Activated CD4-positive, CD25-positive, alpha-beta regulatory T cell (primary cell): ENCODE results near the gene HERC5.
"Not testable (repeated sequence)": the region's sequence is repeated elsewhere in the genome, so short reads cannot be mapped to it uniquely, and the experiment has no call there.

Source experiments
- DNase-seq, 4 experiments: peaks; one replicate each; lab custom pipeline; 2025; lab: John Stamatoyannopoulos, UW

HERC5 gene

GRCh38 chr4:88456670-88457306 lies at the start of gene HERC5:
Gene HERC5, plus strand, starts transcription at chr4:88457119. Its CDS starts 151 bp downstream, at chr4:88457270.
- peak; percentile 75 to 88 (median 79) for DNase-seq

DNA sequence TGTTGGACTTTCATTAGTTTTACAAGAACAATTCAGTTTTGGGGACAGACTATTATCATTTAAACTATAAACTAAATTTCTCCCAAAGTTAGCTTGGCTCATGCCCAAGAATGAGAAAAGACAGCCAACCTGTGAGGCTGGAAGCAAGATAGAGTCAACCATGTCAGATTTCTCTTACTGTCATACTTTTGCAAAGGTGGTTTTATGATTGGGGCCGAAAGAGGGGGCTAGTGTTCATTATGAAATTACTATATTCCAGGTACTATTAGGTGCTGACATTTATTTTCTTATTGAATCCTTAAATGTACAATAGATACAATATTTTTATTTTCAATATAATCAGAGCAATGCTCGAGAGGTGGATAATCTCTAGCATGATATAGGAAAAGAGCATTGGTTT lies 47.7 kb upstream of the HERC5 start:
- DNase-seq: no peak

DNA sequence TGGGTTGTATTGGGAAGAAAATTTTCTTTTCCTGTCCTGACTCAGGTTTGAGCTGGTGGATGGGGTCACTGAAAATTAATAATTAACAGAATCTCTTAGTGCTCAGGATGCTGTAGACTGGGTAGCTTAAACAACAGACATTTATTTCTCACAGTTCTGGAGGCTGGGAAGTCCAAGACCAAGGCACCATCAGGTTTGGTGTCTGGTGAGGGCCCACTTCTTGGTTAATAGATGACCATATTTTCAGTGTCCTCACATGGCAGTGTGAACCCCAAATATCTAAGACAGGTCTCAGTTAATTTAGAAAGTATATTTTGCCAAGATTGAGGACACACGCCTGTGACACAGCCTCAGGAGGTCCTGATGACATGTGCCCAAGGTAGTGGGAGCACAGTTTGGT lies 47.1 kb upstream of the HERC5 start:
- no peak for DNase-seq

DNA sequence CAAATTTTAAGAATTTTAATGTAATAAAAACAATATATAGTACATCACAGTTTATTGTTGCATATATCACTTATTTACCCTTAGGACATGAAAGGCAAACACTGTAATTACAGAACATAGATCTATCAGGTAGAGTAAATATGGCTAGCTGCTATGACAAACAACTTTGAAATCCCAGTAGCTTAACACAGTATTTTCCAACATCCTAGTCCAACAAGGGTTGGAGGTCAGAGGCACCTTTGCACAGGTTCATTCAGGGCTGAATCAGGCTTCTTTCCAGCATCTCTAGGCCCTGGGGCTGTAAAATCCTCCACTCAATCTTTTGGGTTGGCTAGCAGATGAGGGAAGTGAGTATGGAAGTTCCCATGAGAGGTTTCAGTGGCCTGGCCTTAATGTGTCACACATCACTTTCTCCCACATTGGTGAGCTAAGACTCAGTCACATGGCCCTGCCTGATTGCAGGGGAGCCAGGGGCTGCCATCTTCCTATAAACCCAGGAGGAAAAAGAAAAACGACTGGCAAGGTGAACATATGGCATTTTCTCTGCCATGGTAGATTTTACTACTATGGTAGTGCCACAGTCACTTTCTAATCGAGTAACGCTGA lies 45.3 kb upstream of the HERC5 start:
- DNase-seq: no peak

DNA sequence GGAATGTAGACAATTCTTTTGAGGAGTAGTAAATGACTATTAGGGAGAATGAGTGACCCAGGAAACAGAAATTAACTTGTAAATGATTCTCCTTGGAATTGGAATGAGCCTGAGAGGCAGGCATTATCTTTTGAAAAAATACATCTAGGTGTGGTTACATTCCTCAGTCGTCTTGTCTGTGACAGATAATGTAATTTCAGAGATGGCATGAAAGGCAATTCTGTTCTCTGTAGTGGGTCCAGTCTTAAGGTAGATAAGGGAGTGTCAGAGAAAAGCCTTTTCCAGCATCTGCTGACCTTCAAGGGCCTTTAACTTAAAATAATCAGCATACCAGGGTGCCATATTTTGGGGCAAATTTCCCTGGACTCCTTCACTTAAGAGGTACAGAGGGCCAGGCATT lies 43.1 kb upstream of the HERC5 start:
- DNase-seq: no peak

GRCh38 chr4:88414755-88415154 lies 42.2 kb upstream of the HERC5 start:
- no peak for DNase-seq

DNA sequence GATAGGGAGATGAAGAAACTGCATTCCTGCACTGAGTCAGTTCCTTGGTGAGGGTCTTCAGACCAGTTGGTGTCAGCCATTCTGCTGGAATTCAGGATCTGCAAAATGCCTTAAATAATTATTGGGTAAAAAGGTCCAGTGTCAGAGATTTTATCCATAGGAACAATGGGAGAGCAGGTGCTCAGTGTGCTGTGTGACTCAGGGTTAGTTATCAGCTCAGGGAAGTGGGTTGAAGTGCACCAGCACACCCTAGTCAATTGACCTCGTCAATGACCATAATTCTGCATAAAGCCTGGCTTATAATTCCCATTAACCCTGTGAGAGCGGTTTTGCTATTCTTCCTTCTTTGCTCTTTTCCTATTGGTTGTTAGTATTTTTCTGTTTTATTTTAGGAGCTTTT lies 40.9 kb upstream of the HERC5 start:
- DNase-seq: no peak

- DNase-seq: no peak
These were observed 38.5 kb upstream of the HERC5 start for GRCh38 chr4:88418411-88418810.

DNA sequence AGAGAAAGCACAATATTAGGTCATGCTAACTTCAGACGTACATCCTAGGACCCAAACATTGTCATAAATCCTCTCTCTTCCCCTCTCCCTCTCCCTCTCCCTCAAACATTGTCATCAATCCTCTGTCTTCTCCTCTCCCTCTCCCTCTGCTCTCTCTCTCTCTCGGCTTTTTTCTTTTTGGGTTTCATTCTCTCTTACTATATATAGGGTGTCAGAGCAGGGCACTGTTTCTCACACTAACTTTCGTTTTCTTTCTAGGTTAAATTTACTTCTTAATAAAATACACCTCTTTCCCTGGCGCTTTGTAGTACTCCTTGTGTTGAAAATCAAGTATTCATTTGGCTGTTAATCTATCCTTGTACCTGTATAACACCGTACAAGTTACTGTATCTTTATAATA lies 37.0 kb upstream of the HERC5 start:
- no peak for DNase-seq

DNA sequence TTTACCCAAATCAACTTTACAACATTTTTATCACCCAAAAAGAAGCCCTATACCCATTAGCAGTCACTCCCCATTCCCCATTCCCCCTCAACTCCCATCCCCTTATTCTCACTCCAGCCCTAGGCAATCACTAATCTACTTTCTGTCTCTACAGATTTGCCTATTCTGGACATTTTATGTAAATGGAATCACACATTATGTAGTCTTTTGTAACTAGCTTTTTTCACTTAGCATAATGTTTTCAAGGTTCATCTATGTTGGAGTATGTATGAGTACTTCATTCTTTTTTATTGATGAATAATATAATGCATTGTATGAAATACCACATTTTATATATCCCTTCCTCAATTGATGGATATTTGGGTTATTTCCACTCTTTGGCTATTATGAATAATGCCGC lies 36.1 kb upstream of the HERC5 start:
- no peak for DNase-seq

- DNase-seq: no peak
These were observed 34.5 kb upstream of the HERC5 start for GRCh38 chr4:88422403-88422802.

GRCh38 chr4:88429401-88429800 lies 27.5 kb upstream of the HERC5 start:
- no peak for DNase-seq

- DNase-seq: no peak
These were observed 20.8 kb upstream of the HERC5 start for GRCh38 chr4:88435987-88436693.

- not testable (repeated sequence) for DNase-seq
These were observed 19.0 kb upstream of the HERC5 start for GRCh38 chr4:88437873-88438272.

GRCh38 chr4:88439161-88439760 lies 17.7 kb upstream of the HERC5 start:
- DNase-seq: no peak

DNA sequence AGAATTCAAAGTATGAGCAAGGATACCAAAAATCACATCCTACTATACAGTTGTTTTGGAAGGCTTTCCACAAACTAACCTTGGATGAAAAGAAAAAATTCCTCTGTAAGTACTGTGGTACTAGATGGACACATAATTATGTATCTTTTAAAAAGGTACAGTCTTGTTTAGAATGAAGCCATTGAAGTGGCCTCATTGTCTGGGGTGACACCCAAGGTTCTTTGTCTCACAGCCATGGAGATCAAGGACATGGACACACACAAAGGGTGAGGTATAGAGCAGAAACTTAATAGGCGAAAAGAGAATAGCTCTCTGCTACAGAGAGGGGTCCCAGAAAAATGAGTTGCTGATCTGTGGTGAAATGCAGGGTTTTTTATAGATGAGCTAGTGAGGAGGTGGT lies 16.8 kb upstream of the HERC5 start:
- no peak for DNase-seq

DNA sequence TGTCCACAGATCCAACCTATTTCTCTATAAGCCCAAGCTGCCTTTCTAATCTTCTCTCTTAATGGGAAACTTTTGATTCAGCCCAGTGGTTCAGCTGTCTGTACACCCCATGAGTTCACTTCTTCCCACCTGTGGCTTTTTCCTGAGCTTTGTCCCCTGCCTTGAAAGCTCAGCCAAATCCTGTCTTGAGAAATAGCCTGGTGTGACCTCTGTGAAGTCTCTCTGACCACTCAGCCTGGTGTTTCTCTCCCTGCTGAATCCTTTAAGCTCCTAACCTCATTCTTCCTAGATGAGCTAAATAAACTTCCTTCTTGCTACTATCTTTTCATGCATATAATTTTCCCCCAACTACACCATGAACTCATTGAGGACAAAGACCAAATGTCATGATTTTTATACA lies 15.2 kb upstream of the HERC5 start:
- DNase-seq: no peak

DNA sequence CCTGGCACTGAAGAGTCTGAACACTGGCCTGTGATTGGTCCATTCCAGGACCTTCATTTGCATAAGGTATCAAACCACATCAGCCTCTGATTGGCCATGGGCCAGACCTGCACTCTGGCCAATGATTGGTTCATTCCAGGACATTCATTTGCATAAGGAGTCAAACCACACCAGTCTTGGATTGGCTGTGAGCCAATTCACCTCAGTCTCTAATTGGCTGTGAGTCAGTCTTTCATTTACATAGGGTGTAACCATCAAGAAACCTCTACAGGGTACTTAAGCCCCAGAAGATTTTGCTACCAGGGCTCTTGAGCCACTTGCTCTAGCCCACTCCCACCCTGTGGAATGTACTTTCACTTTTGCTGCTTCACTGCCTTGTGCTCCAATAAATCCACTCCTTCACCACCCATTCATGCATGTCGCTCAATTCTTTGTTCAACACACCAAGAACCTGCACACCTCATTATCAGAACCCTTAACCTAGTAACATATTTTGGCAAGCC lies 14.2 kb upstream of the HERC5 start:
- no peak for DNase-seq

DNA sequence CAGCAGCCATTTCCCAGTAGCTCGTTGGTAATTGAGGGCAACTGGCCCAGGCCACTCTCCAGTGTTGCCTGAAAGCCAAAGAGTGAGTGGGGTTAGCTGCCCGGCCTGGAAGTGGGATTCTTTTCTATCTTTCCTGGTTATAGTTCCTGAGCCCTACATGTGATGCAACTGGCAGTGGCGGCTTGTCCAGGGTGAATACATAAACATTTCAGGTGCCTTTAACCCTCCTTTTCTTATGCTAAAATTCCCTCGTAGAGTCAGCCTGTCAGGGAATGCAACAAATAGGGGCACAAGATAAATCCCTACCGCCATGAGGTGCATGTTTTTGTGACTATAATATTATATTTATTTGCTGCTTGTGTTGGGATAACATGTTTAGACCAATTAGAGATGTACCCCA lies 13.4 kb upstream of the HERC5 start:
- no peak for DNase-seq

- no peak for DNase-seq
These were observed 11.7 kb upstream of the HERC5 start for GRCh38 chr4:88445252-88445651.

DNA sequence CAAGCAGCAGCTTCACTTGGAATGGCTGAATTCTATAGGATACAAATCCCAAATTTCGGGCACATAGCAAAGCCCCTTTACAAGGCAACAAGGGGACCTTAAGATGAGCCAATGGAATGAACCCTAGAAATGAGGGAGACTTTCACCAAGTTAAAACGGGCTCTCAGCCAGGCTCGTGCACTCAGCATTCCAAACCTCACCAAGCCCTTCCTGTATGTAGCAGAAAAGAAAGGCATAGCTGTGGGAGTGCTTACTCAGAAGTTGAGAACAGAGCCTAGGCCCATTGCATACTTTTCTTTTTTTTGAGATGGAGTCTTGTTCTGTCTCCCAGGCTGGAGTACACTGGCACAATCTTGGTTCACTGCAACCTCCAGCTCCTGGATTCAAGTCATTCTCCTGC lies 10.8 kb upstream of the HERC5 start:
- no peak for DNase-seq

DNA sequence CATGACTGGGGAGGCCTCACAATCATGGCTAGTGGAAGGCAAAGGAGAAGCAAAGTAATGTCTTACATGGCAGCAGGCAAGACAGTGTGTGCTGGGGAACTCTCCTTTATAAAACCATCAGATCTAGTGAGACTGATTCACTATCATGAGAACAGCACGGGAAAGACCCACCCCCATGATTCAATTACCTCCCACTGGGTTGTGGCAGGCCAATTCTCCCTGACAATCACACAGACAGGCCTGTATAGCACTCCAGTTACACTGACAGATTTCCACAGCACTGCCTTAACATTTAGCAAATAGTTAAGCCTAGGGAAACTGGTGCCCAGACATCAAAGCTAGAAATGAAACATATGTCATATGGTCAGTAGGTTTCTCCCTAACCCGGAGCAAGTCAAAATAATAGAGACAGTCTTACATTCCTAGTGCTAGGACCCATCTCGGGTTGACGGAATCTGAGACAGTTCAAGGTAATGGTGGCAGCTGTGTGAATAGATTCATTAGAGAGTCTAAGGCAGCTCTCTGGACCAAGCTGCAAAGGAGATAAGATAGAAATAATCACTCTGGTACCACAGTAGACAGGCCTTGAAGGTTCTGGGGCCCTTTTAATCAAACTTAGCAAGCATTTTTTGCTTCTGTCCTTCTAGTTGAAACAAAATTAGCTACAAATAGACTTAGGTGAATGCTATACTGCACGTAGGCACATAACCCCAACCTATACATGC lies 9.4 kb upstream of the HERC5 start:
- DNase-seq: no peak
